HG03521 (cell line): ENCODE results near the gene KMT5B.

Experiments
- ATAC-seq: cut with Tn5 transposase; IDR thresholded peaks from one replicate; pipeline ENCODE4 v1.9.1; 2021; ENCODE audit warnings: mild to moderate bottlenecking, moderate library complexity; ENCODE audit not compliant: unreplicated experiment

Gene KMT5B

GRCh38 chr11:68146010-68146540, 67.0 kb downstream of the KMT5B start:
- ATAC-seq = no peak

- no peak for ATAC-seq
Measured at GRCh38 chr11:68145120-68145866, 67.8 kb downstream of the KMT5B start.

GRCh38 chr11:68143310-68143689, 69.8 kb downstream of the KMT5B start:
- no peak for ATAC-seq

- ATAC-seq = no peak
Measured at GRCh38 chr11:68142441-68143309, 70.4 kb downstream of the KMT5B start.

- ATAC-seq = no peak
Measured at GRCh38 chr11:68142028-68142412, 71.1 kb downstream of the KMT5B start.

- no peak for ATAC-seq
Measured at GRCh38 chr11:68141246-68142027, 71.7 kb downstream of the KMT5B start.

- no peak for ATAC-seq
Measured at GRCh38 chr11:68140496-68141245, 72.4 kb downstream of the KMT5B start.

- no peak for ATAC-seq
Measured at GRCh38 chr11:68138237-68138636, 74.9 kb downstream of the KMT5B start.

GRCh38 chr11:68137833-68138232, 75.3 kb downstream of the KMT5B start:
- ATAC-seq = no peak

- no peak for ATAC-seq
Measured at GRCh38 chr11:68136866-68137265, 76.2 kb downstream of the KMT5B start.

- ATAC-seq = no peak
Measured at GRCh38 chr11:68135161-68135560, 77.9 kb downstream of the KMT5B start.

GRCh38 chr11:68133761-68134160, 79.3 kb downstream of the KMT5B start:
- no peak for ATAC-seq

GRCh38 chr11:68130121-68130520, 83.0 kb downstream of the KMT5B start:
- no peak for ATAC-seq

- no peak for ATAC-seq
Measured at GRCh38 chr11:68128682-68129327, 84.3 kb downstream of the KMT5B start.

- no peak for ATAC-seq
Measured at GRCh38 chr11:68127714-68128681, 85.1 kb downstream of the KMT5B start.

- ATAC-seq = no peak
Measured at GRCh38 chr11:68125164-68125563, 87.9 kb downstream of the KMT5B start.

GRCh38 chr11:68122936-68123539, 90.1 kb downstream of the KMT5B start:
- ATAC-seq = no peak
